SK-N-MC (cell line): ENCODE data around the gene CAPN13.

Experiments
- EZH2 ChIP-seq: fragments of 200-600 bp; sonication (generic); IDR thresholded peaks from one replicate; pipeline ENCODE4 v1.6.1; 2017; ENCODE audit warnings: antibody characterized with exemption
- POLR2AphosphoS5 ChIP-seq: IDR thresholded peaks from 2 replicates; pipeline ENCODE4 v1.6.1; 2012; ENCODE audit warnings: mild to moderate bottlenecking, low read depth, low read length, borderline replicate concordance

DNA sequence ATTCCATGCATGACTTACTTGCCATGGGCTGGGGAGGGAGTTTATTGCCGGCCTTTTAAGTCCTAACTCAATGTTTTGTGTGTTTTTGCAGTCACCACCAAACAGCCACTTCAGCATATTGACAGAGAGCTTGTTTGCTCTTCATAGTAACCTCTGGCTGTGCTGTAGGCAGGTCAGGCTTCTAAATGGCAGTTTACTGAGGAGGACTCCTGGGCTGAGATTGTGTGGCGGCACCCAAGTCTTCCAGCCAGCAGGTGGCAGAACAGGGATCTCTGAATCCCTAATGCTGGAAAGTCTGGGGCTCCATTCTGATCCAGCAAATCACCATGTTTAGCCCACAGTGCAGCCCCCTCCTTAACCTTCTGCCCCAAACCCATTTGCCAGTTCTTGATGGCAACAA, 121.2 kb downstream of the CAPN13 start:
- TF ChIP-seq EZH2 (no peak), POLR2AphosphoS5 (no peak)
